Astrocyte (in vitro differentiated cells and primary cell): ENCODE data around the gene PCMT1.

Experiments used
- CTCF ChIP-seq: IDR thresholded peaks from 2 replicates; pipeline ENCODE4 v1.5.1; 2011; ENCODE audit warnings: low read depth, mild to moderate bottlenecking, inconsistent platforms, low read length, moderate library complexity; ENCODE audit not compliant: insufficient read depth
- EZH2 ChIP-seq: IDR thresholded peaks from 2 replicates; pipeline ENCODE4 v1.6.1; 2012; ENCODE audit warnings: mild to moderate bottlenecking, low read length, inconsistent platforms; ENCODE audit not compliant: insufficient read depth

GRCh38 chr6:149855741-149856140 lies 106.2 kb downstream of the PCMT1 start:
- TF ChIP-seq CTCF (no peak), EZH2 (no peak)
